Endodermal cell (in vitro differentiated cells): ENCODE measurements around the gene PCGF3. TPM values are rescaled to one million over a fixed set of nuclear protein-coding genes. Genes with fewer than 3 reads are reported as not detected.
"Not testable (repeated sequence)": the region's sequence is repeated elsewhere in the genome, so short reads cannot be mapped to it uniquely, and the experiment has no call there.

Experiments
- DNase-seq: peaks from one replicate; pipeline ENCODE4 v3.0.0-alpha.2; 2017
- H3K27ac ChIP-seq: 2 replicates; pipeline ENCODE4 v1.5.1; 2013; ENCODE audit warnings: mild to moderate bottlenecking, low read depth, low read length, moderate library complexity
- H3K27me3 ChIP-seq: 2 replicates; pipeline ENCODE4 v1.6.1; 2013; ENCODE audit warnings: mild to moderate bottlenecking, low read length, moderate library complexity; ENCODE audit not compliant: insufficient read depth, control insufficient read depth, poor library complexity, severe bottlenecking
- H3K36me3 ChIP-seq: 2 replicates; pipeline ENCODE4 v1.7.0; 2013; ENCODE audit warnings: mild to moderate bottlenecking, low read length, moderate library complexity; ENCODE audit not compliant: control insufficient read depth, insufficient read depth
- H3K4me1 ChIP-seq: one replicate; pipeline ENCODE4 v1.7.0; 2013; ENCODE audit warnings: low read length; ENCODE audit not compliant: control insufficient read depth, insufficient read depth
- H3K4me3 ChIP-seq: 2 replicates; pipeline ENCODE4 v1.5.1; 2013; ENCODE audit warnings: mild to moderate bottlenecking, low read length, moderate library complexity
- H3K9ac ChIP-seq: 2 replicates; pipeline ENCODE4 v1.6.1; 2013; ENCODE audit warnings: mild to moderate bottlenecking, low read length, moderate library complexity; ENCODE audit not compliant: poor library complexity, severe bottlenecking; ENCODE audit errors: extremely low read depth
- H3K9me3 ChIP-seq: 2 replicates; pipeline ENCODE4 v1.6.1; 2013; ENCODE audit warnings: mild to moderate bottlenecking, low read length, moderate library complexity; ENCODE audit not compliant: control insufficient read depth
- H3K27ac Mint-ChIP-seq: 2 replicates; pipeline ENCODE4 v1.8.0; 2020; ENCODE audit warnings: mixed read lengths
- H3K27me3 Mint-ChIP-seq: 2 replicates; pipeline ENCODE4 v1.8.0; 2021; ENCODE audit warnings: mild to moderate bottlenecking, mixed read lengths; ENCODE audit not compliant: insufficient read depth
- H3K36me3 Mint-ChIP-seq: 2 replicates; pipeline ENCODE4 v1.8.0; 2020; ENCODE audit warnings: low read depth, mixed read lengths
- H3K4me1 Mint-ChIP-seq: 2 replicates; pipeline ENCODE4 v1.8.0; 2020; ENCODE audit warnings: mixed read lengths
- H3K4me3 Mint-ChIP-seq: 2 replicates; pipeline ENCODE4 v1.8.0; 2020; ENCODE audit warnings: mild to moderate bottlenecking, moderate library complexity, mixed read lengths
- H3K9me3 Mint-ChIP-seq: 2 replicates; pipeline ENCODE4 v1.8.0; 2020; ENCODE audit warnings: mild to moderate bottlenecking, mixed read lengths
- CTCF ChIP-seq: fragments of 200-600 bp; sonication (generic); conservative IDR thresholded peaks from 2 replicates; pipeline ENCODE4 v1.5.0; 2021; ENCODE audit warnings: antibody characterized with exemption, mild to moderate bottlenecking
- WGBS, 2 experiments: methylation state at CpG; one replicate each; pipeline versions ENCODE4 v1.1.5 to v1.1.7; 2013; ENCODE audit warnings: missing lambda C conversion rate in 2 of 2, mixed read lengths in 1 of 2; ENCODE audit not compliant: insufficient coverage in 1 of 2, insufficient read length in 1 of 2; 5-methylcytosine and 5-hydroxymethylcytosine counted together
- total RNA-seq, 2 donors: library from RNA; stranded (reverse); fragmentation: NEBNext Ultra II Directional in 1 of 2; extraction: Animal tissue kit (Norgen Biotek cat#: 25700) in 1 of 2; gene quantifications; 2 replicates in 1 of 2; 3 replicates in 1 of 2; pipeline ENCODE4 v1.2.1, GENCODE V29; 2021

PCGF3 gene
- total RNA-seq, 2 donors from 2014 or later, result 53.1 to 64.0 TPM

- Histone ChIP-seq H3K9me3 (no peaks in the 10 kb centered on the region), H3K4me1 (no peaks in the 10 kb centered on the region), H3K36me3 (peaks cover 31% of the 10 kb centered on the region), H3K4me3 (no peak overlapping the region), H3K27ac (no peak overlapping the region), H3K9ac (no peak overlapping the region), H3K27me3 (no peaks in the 10 kb centered on the region)
- no peak overlapping the region for H3K27ac Mint-ChIP-seq
- no peak overlapping the region for H3K4me3 Mint-ChIP-seq
- H3K27me3 Mint-ChIP-seq, result no peaks in the 10 kb centered on the region
- no peaks in the 10 kb centered on the region for H3K4me1 Mint-ChIP-seq
- no peak for DNase-seq
- WGBS, 2 experiments, result 96 to 97% methylated on average over 12 to 20 of the region's 20 CpGs
- no peak for TF ChIP-seq CTCF
- peaks cover 50% of the 10 kb centered on the region for H3K36me3 Mint-ChIP-seq
- peaks cover 4% of the 10 kb centered on the region for H3K9me3 Mint-ChIP-seq
Measured at GRCh38 chr4:749698-750666, 44.4 kb downstream of the PCGF3 start.

DNA sequence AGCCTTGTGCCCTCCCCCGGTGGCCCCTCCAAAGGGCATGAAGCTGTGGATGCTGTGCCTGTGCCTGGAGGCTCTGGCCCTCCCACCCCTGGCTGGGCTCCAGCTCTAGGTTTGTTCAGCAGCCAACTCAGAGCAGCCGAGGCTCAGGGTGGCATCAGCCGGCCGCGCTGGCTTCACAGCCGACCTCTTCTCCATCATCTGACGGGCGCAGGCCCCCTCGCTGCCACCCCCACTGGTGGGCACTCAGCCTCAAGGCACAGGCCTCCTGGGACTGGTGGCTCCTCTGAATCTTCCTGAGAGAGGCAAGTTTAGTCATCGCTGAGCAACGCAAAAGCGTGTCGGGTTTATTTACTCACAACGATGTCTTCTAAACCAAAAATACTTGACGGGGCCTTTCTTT, 46.0 kb downstream of the PCGF3 start:
- no peak for DNase-seq
- H3K4me1 Mint-ChIP-seq, result no peaks in the 10 kb centered on the region
- Histone ChIP-seq H3K27ac (no peak overlapping the region), H3K4me1 (no peaks in the 10 kb centered on the region), H3K4me3 (no peak overlapping the region), H3K9me3 (no peaks in the 10 kb centered on the region), H3K9ac (no peak overlapping the region), H3K36me3 (peaks cover 40% of the 10 kb centered on the region), H3K27me3 (no peaks in the 10 kb centered on the region)
- no peaks in the 10 kb centered on the region for H3K27me3 Mint-ChIP-seq
- TF ChIP-seq CTCF, result no peak
- H3K4me3 Mint-ChIP-seq, result no peak overlapping the region
- no peak overlapping the region for H3K27ac Mint-ChIP-seq
- WGBS, 2 experiments, result 95% methylated on average over 8 to 15 of the region's 15 CpGs
- H3K36me3 Mint-ChIP-seq, result peaks cover 60% of the 10 kb centered on the region
- peaks cover 4% of the 10 kb centered on the region for H3K9me3 Mint-ChIP-seq

- peaks cover 66% of the 10 kb centered on the region for H3K36me3 Mint-ChIP-seq
- no peak overlapping the region for H3K27ac ChIP-seq
- H3K4me3 Mint-ChIP-seq, result no peak overlapping the region
- no peaks in the 10 kb centered on the region for H3K4me1 Mint-ChIP-seq
- H3K27ac Mint-ChIP-seq, result no peak overlapping the region
- H3K9me3 Mint-ChIP-seq, result peaks cover 4% of the 10 kb centered on the region
- H3K9me3 ChIP-seq, result peaks cover 2% of the 10 kb centered on the region
- peaks cover 46% of the 10 kb centered on the region for H3K36me3 ChIP-seq
- H3K4me1 ChIP-seq, result no peaks in the 10 kb centered on the region
- no peak for TF ChIP-seq CTCF
- H3K9ac ChIP-seq, result no peak overlapping the region
- WGBS, 2 experiments, result 94 to 95% methylated on average over 15 to 25 of the region's 25 CpGs
- no peaks in the 10 kb centered on the region for H3K27me3 ChIP-seq
- H3K27me3 Mint-ChIP-seq, result no peaks in the 10 kb centered on the region
- no peak overlapping the region for H3K4me3 ChIP-seq
- DNase-seq, result no peak
Measured at GRCh38 chr4:752196-752861, 46.7 kb downstream of the PCGF3 start.

DNA sequence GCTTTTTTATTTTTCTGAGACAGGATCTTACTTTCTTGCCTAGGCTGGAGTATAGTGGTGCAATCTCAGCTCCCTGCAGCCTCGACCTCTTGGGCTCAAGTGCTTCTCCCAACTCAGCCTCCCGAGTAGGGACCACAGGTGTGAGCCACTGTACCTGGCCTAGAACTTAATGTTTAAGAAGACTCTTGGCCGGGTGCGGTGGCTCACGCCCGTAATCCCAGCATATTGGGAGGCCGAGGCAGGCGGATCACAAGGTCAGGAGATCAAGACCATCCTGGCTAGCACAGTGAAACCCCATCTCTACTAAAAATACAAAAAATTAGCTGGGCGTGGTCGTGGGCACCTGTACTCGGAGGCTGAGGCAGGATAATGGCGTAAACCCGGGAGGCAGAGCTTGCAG, 47.6 kb downstream of the PCGF3 start:
- not testable (repeated sequence) for H3K9me3 Mint-ChIP-seq, H3K27ac ChIP-seq, H3K4me3 Mint-ChIP-seq, H3K27ac Mint-ChIP-seq, H3K27me3 Mint-ChIP-seq, H3K27me3 ChIP-seq, H3K9ac ChIP-seq, H3K9me3 ChIP-seq, H3K4me1 Mint-ChIP-seq, H3K4me1 ChIP-seq, DNase-seq, H3K4me3 ChIP-seq
- WGBS, 2 experiments, result 92 to 94% methylated on average over 12 to 13 of the region's 13 CpGs
- H3K36me3 ChIP-seq, result peaks cover 51% of the 10 kb centered on the region
- H3K36me3 Mint-ChIP-seq, result peaks cover 67% of the 10 kb centered on the region
